HCT116 (cell line): ENCODE measurements around the gene PRAMEF11. TPM values are rescaled to one million over a fixed set of nuclear protein-coding genes. Genes with fewer than 3 reads are reported as not detected.

Experiments
- ATAC-seq: fragments of 200-7000 bp; cut with Tn5 transposase; 2 replicates; pipeline ENCODE4 v1.9.1; 2020; ENCODE audit warnings: mild to moderate bottlenecking, moderate library complexity
- BruUV-seq: library from RNA; stranded (reverse); fragments of 400-500 nt; replicated peaks from 2 replicates; lab custom pipeline; 2021; lab: Mats Ljungman, UMichigan
- CTCF ChIA-PET: fragments of 300-600 bp; sonication (Branson Sonifier 250); formaldehyde crosslinking; loops from one replicate; lab custom pipeline; 2021; ENCODE audit warnings: antibody characterized with exemption; lab: Charles Lee
- POLR2A ChIA-PET: fragments of 300-600, 350-600 bp; sonication (Branson Sonifier 250); formaldehyde crosslinking; loops from one replicate; lab custom pipeline; 2021; ENCODE audit warnings: antibody characterized with exemption; lab: Charles Lee
- RAD21 ChIA-PET, 2 experiments: fragments of 300-600 bp; sonication (Branson Sonifier 250); formaldehyde crosslinking; loops; one replicate each; lab custom pipeline; 2023; ENCODE audit warnings: low total read pairs in 2 of 2; ENCODE audit not compliant: uncharacterized antibody in 2 of 2, unreplicated experiment in 2 of 2, low non-redundant PET in 1 of 2; lab: Charles Lee
- DNase-seq: peaks from one replicate; pipeline ENCODE4 v3.0.0-alpha.2; 2010; ENCODE audit warnings: low read depth, low spot score
- H2AFZ ChIP-seq: fragments of 200-600 bp; shearing (Covaris generic), sonication (generic); 2 replicates; pipeline ENCODE4 v1.6.1; 2017; ENCODE audit warnings: low read depth, mixed run types, mixed read lengths, antibody characterized with exemption, low read length; ENCODE audit not compliant: poor library complexity, severe bottlenecking
- H3K27ac ChIP-seq: 2 replicates; pipeline ENCODE4 v1.5.1; 2012; ENCODE audit warnings: low read depth, low read length
- H3K27me3 ChIP-seq: fragments of 200-600 bp; sonication (generic); 2 replicates; pipeline ENCODE4 v1.6.1; 2016; ENCODE audit warnings: mixed run types, low read length, mixed read lengths; ENCODE audit not compliant: insufficient read depth
- H3K36me3 ChIP-seq, 2 experiments: fragments of 200-500 bp in 1 of 2; fragments of 200-600 bp in 1 of 2; sonication (Bioruptor generic) in 1 of 2; sonication (generic) in 1 of 2; 2 replicates each; pipeline versions ENCODE4 v1.5.1 to v1.6.1; 2014 to 2016; ENCODE audit warnings: low read length in 2 of 2, inconsistent platforms in 1 of 2, mixed read lengths in 1 of 2, mixed run types in 1 of 2; ENCODE audit not compliant: insufficient read depth in 2 of 2, control insufficient read depth in 1 of 2
- H3K4me1 ChIP-seq, 2 experiments: fragments of 200-600 bp in 1 of 2; sonication (generic) in 1 of 2; 2 replicates each; pipeline versions ENCODE4 v1.5.1 to v1.6.1; 2012 to 2017; ENCODE audit warnings: low read length in 2 of 2, inconsistent platforms in 1 of 2, mild to moderate bottlenecking in 1 of 2, mixed read lengths in 1 of 2, mixed run types in 1 of 2, moderate library complexity in 1 of 2; ENCODE audit not compliant: insufficient read depth in 2 of 2, control insufficient read depth in 1 of 2
- H3K4me2 ChIP-seq: fragments of 200-600 bp; sonication (generic); 2 replicates; pipeline ENCODE4 v1.6.1; 2017; ENCODE audit warnings: mixed run types, low read length, mixed read lengths
- H3K4me3 ChIP-seq, 2 experiments: fragments of 200-600 bp in 1 of 2; sonication (generic) in 1 of 2; replicated peaks in 1 of 2; 2 replicates each; pipeline ENCODE4 v1.5.1; 2011 to 2016; ENCODE audit warnings: low read length in 2 of 2, control low read depth in 1 of 2, low read depth in 1 of 2, mild to moderate bottlenecking in 1 of 2, mixed read lengths in 1 of 2, mixed run types in 1 of 2
- H3K79me2 ChIP-seq: fragments of 200-600 bp; sonication (generic); 2 replicates; pipeline ENCODE4 v1.6.1; 2017; ENCODE audit warnings: mild to moderate bottlenecking, mixed run types, low read length, moderate library complexity, mixed read lengths; ENCODE audit not compliant: insufficient read depth
- H3K9ac ChIP-seq: fragments of 200-600 bp; sonication (generic); 2 replicates; pipeline ENCODE4 v1.6.1; 2016; ENCODE audit warnings: low read length, mixed read lengths
- H3K9me2 ChIP-seq: fragments of 200-600 bp; sonication (generic), shearing (Covaris generic); 2 replicates; pipeline ENCODE4 v1.6.1; 2017; ENCODE audit warnings: mixed run types, mild to moderate bottlenecking, moderate library complexity; ENCODE audit not compliant: insufficient read depth
- H3K9me3 ChIP-seq, 2 experiments: fragments of 200-500 bp in 1 of 2; fragments of 200-600 bp in 1 of 2; sonication (Bioruptor generic) in 1 of 2; sonication (generic) in 1 of 2; 2 replicates each; pipeline ENCODE4 v1.6.1; 2014 to 2017; ENCODE audit warnings: low read length in 2 of 2, mixed read lengths in 2 of 2, inconsistent platforms in 1 of 2, low read depth in 1 of 2, mild to moderate bottlenecking in 1 of 2, mixed run types in 1 of 2, moderate library complexity in 1 of 2; ENCODE audit not compliant: control insufficient read depth in 1 of 2, insufficient read depth in 1 of 2
- H4K20me1 ChIP-seq: fragments of 200-600 bp; sonication (generic), shearing (Covaris generic); 2 replicates; pipeline ENCODE4 v1.6.1; 2017; ENCODE audit warnings: mixed run types, mild to moderate bottlenecking, moderate library complexity; ENCODE audit not compliant: insufficient read depth
- ATF3 ChIP-seq: IDR thresholded peaks from 2 replicates; pipeline ENCODE4 v1.6.1; 2012
- CBX3 ChIP-seq: IDR thresholded peaks from 2 replicates; pipeline ENCODE4 v1.6.1; 2012; ENCODE audit warnings: low read depth
- CEBPB ChIP-seq: IDR thresholded peaks from 2 replicates; pipeline ENCODE4 v1.6.1; 2012; ENCODE audit warnings: low read depth
- ELF1 ChIP-seq: IDR thresholded peaks from 2 replicates; pipeline ENCODE4 v1.6.1; 2012; ENCODE audit warnings: low read depth, borderline replicate concordance
- EZH2 ChIP-seq: fragments of 200-600 bp; sonication (generic); IDR thresholded peaks from 2 replicates; pipeline ENCODE4 v1.6.1; 2017; ENCODE audit warnings: antibody characterized with exemption, mixed run types
- EZH2phosphoT487 ChIP-seq: fragments of 200-600 bp; IDR thresholded peaks from 2 replicates; pipeline ENCODE4 v1.6.1; 2018; ENCODE audit warnings: antibody characterized with exemption, borderline replicate concordance
- FOSL1 ChIP-seq: IDR thresholded peaks from 2 replicates; pipeline ENCODE4 v1.6.1; 2012; ENCODE audit warnings: low read depth
- JUND ChIP-seq: IDR thresholded peaks from 2 replicates; pipeline ENCODE4 v1.6.1; 2012
- POLR2A ChIP-seq: IDR thresholded peaks from 2 replicates; pipeline ENCODE4 v1.7.0; 2011; ENCODE audit warnings: borderline replicate concordance; ENCODE audit not compliant: insufficient read depth, insufficient read length; ENCODE audit errors: extremely low read depth
- RAD21 ChIP-seq: IDR thresholded peaks from 2 replicates; pipeline ENCODE4 v1.6.1; 2012; ENCODE audit warnings: low read depth, mild to moderate bottlenecking
- REST ChIP-seq: IDR thresholded peaks from 2 replicates; pipeline ENCODE4 v1.6.1; 2012; ENCODE audit warnings: low read depth
- SIN3A ChIP-seq: IDR thresholded peaks from 2 replicates; pipeline ENCODE4 v1.6.1; 2012; ENCODE audit warnings: low read depth
- SRF ChIP-seq: IDR thresholded peaks from 2 replicates; pipeline ENCODE4 v1.6.1; 2012; ENCODE audit warnings: low read depth
- YY1 ChIP-seq: IDR thresholded peaks from 2 replicates; pipeline ENCODE4 v1.6.1; 2011; ENCODE audit warnings: low read length, low read depth, moderate library complexity, mild to moderate bottlenecking; ENCODE audit not compliant: insufficient replicate concordance; ENCODE audit errors: extremely low read depth
- ZBTB33 ChIP-seq: IDR thresholded peaks from 2 replicates; pipeline ENCODE4 v1.6.1; 2011; ENCODE audit warnings: mild to moderate bottlenecking, low read length, moderate library complexity; ENCODE audit not compliant: insufficient replicate concordance; ENCODE audit errors: extremely low read depth
- ZFX ChIP-seq: fragments of 450-650 bp; IDR thresholded peaks from 2 replicates; pipeline ENCODE4 v1.6.1; 2017
- ZNF274 ChIP-seq: fragments of 200-500 bp; sonication (Bioruptor generic); IDR thresholded peaks from 2 replicates; pipeline ENCODE4 v1.6.1; 2014; ENCODE audit warnings: mild to moderate bottlenecking, low read depth, low read length, inconsistent platforms
- intact Hi-C: fragments of 100-400 bp; cut with micrococcal nuclease; formaldehyde crosslinking; loops from 2 replicates; pipeline ENCODE4 v1.10.0; 2022
- total RNA-seq: library from RNA; stranded (reverse); gene quantifications from one replicate; pipeline ENCODE4 v1.2.1, GENCODE V29; 2021; ENCODE audit not compliant: unreplicated experiment
- TF ChIP-seq, protein P1 (sequence below), 3 experiments: fragments of 200-600 bp in 1 of 3; sonication (generic) in 1 of 3; IDR thresholded peaks in 2 of 3; conservative IDR thresholded peaks in 1 of 3; 2 replicates each; pipeline ENCODE4 v1.5.1; 2012 to 2017; ENCODE audit warnings: low read depth in 2 of 3, low read length in 2 of 3, antibody characterized with exemption in 1 of 3, borderline replicate concordance in 1 of 3, control low read depth in 1 of 3, mild to moderate bottlenecking in 1 of 3, mixed read lengths in 1 of 3, mixed run types in 1 of 3, moderate library complexity in 1 of 3; ENCODE audit not compliant: insufficient read depth in 1 of 3
- TF ChIP-seq, protein P2 (sequence below): IDR thresholded peaks from 2 replicates; pipeline ENCODE4 v1.6.1; 2012

PRAMEF11 gene
- total RNA-seq, 1 experiment from 2014 or later, result not detected

DNA sequence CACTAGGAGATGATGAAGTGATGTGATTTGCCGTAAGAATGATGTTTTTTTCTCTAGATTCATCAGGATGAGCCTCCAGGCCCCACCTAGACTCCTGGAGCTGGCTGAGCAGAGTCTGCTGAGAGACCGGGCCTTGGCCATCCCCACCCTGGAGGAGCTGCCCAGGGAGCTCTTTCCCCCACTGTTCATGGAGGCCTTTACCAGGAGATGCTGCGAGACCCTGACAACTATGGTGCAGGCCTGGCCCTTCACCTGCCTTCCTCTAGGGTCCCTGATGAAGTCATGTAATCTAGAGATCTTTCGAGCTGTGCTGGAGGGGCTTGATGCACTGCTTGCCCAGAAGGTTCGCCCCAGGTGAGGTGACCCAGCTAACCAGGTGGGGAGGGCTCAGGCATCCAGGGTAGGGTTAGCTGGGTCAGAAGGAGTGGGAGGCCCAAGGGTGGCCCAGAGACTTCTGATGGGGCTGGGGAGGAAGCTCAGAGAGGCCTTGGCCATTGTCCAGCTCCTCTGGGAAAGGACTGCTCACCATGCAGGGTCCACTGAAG lies 56.3 kb downstream of the PRAMEF11 start:
- H3K27me3 ChIP-seq, result peaks cover 6% of the 10 kb centered on the region; the same call in 1 of the 2 replicates
- no peaks in the 10 kb centered on the region for H3K9me2 ChIP-seq
- RAD21 ChIA-PET, result no interaction called here
- no peaks in the 10 kb centered on the region for H3K4me1 ChIP-seq
- no peak overlapping the region for H3K9ac ChIP-seq
- H3K4me3 ChIP-seq, result no peak overlapping the region
- no peaks in the 10 kb centered on the region for H3K9me3 ChIP-seq
- H3K27ac ChIP-seq, result no peak overlapping the region
- intact Hi-C loops, result loop anchor here (5.0 to 10.0 kb wide), 2 partner anchors 463 to 500 kb away; no protein-coding TSS in a partner anchor
- no peaks in the 10 kb centered on the region for H3K36me3 ChIP-seq
- CTCF ChIA-PET, result no interaction called here
- TF ChIP-seq ATF3 (no peak), JUND (no peak), ZNF274 (no peak), RAD21 (no peak), CEBPB (no peak), SIN3A (no peak), FOSL1 (no peak), EZH2 (no peak), ZBTB33 (no peak), SRF (no peak), REST (no peak), ZFX (no peak), EZH2phosphoT487 (no peak), POLR2A (no peak), CBX3 (no peak), YY1 (no peak), ELF1 (no peak)
- TF ChIP-seq, protein P1, sequence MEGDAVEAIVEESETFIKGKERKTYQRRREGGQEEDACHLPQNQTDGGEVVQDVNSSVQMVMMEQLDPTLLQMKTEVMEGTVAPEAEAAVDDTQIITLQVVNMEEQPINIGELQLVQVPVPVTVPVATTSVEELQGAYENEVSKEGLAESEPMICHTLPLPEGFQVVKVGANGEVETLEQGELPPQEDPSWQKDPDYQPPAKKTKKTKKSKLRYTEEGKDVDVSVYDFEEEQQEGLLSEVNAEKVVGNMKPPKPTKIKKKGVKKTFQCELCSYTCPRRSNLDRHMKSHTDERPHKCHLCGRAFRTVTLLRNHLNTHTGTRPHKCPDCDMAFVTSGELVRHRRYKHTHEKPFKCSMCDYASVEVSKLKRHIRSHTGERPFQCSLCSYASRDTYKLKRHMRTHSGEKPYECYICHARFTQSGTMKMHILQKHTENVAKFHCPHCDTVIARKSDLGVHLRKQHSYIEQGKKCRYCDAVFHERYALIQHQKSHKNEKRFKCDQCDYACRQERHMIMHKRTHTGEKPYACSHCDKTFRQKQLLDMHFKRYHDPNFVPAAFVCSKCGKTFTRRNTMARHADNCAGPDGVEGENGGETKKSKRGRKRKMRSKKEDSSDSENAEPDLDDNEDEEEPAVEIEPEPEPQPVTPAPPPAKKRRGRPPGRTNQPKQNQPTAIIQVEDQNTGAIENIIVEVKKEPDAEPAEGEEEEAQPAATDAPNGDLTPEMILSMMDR (IDR thresholded peaks at IDR 0.05 in 2 of 3, conservative IDR thresholded peaks at IDR 0.05 in 1 of 3; ENCODE audit: borderline replicate concordance in 1 of 3, insufficient read depth in 1 of 3, low read depth in 2 of 3, low read length in 2 of 3), result no peak
- TF ChIP-seq, protein P2, sequence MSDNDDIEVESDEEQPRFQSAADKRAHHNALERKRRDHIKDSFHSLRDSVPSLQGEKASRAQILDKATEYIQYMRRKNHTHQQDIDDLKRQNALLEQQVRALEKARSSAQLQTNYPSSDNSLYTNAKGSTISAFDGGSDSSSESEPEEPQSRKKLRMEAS, result no peak
- no peaks in the 10 kb centered on the region for H4K20me1 ChIP-seq
- DNase-seq, result no peak
- no peak overlapping the region for H2AFZ ChIP-seq
- POLR2A ChIA-PET, result no interaction called here
- H3K79me2 ChIP-seq, result no peaks in the 10 kb centered on the region
- ATAC-seq, result no peak
- H3K4me2 ChIP-seq, result no peak overlapping the region
- BruUV-seq, result no TSS peak
